ENCODE results near the gene TFEC.

- TF ChIP-seq, protein P1, sequence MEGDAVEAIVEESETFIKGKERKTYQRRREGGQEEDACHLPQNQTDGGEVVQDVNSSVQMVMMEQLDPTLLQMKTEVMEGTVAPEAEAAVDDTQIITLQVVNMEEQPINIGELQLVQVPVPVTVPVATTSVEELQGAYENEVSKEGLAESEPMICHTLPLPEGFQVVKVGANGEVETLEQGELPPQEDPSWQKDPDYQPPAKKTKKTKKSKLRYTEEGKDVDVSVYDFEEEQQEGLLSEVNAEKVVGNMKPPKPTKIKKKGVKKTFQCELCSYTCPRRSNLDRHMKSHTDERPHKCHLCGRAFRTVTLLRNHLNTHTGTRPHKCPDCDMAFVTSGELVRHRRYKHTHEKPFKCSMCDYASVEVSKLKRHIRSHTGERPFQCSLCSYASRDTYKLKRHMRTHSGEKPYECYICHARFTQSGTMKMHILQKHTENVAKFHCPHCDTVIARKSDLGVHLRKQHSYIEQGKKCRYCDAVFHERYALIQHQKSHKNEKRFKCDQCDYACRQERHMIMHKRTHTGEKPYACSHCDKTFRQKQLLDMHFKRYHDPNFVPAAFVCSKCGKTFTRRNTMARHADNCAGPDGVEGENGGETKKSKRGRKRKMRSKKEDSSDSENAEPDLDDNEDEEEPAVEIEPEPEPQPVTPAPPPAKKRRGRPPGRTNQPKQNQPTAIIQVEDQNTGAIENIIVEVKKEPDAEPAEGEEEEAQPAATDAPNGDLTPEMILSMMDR (IDR thresholded peaks at IDR 0.05) = no peak
- no peak for TF ChIP-seq ZFX (IDR thresholded peaks at IDR 0.05; ENCODE audit: borderline replicate concordance)
These were observed 41.1 kb upstream of the TFEC start for GRCh38 chr7:116071629-116072028.
